ENCODE measurements around the gene FAM117B.

Gene FAM117B

GRCh38 chr2:202814226-202814625 lies 179.5 kb downstream of the FAM117B start:
- no peak for DNase-seq (ENCODE audit: low spot score)

- no peak for DNase-seq (ENCODE audit: low spot score)
Observed at GRCh38 chr2:202815548-202816360, 181.0 kb downstream of the FAM117B start.

GRCh38 chr2:202817771-202818170 lies 183.0 kb downstream of the FAM117B start:
- DNase-seq (ENCODE audit: low spot score) = no peak

- DNase-seq (ENCODE audit: low spot score) = no peak
Observed at GRCh38 chr2:202818321-202818720, 183.6 kb downstream of the FAM117B start.

Measured in hematopoietic multipotent progenitor cell treated with erythropoietin and hydrocortisone succinate and interleukin-3 and kit ligand, for 17 days (in vitro differentiated cells).